Psoas muscle (tissue), 8 donors: Measurements from ENCODE around the gene STK25. TPM values are rescaled to one million over a fixed set of nuclear protein-coding genes. Genes with fewer than 3 reads are reported as not detected.
"Not testable (repeated sequence)": the region's sequence is repeated elsewhere in the genome, so short reads cannot be mapped to it uniquely, and the experiment has no call there.

Experiments
- ATAC-seq, 4 donors: fragments of 200-7000 bp; cut with Tn5 transposase; one replicate each; pipeline ENCODE4 v1.9.1; 2020; ENCODE audit warnings: moderate library complexity in 3 of 4, mild to moderate bottlenecking in 2 of 4
- DNase-seq, 2 donors: peaks; one replicate each; pipeline ENCODE4 v3.0.0-alpha.2; 2020
- H3K27ac ChIP-seq: fragments of 200-600 bp; one replicate; pipeline ENCODE4 v1.8.0; 2022
- H3K27me3 ChIP-seq, 3 donors: fragments of 200-600 bp in 1 of 3; one replicate each; pipeline versions ENCODE4 v1.6.1 to v1.8.0; 2013 to 2022; ENCODE audit warnings: low read length in 2 of 3, mild to moderate bottlenecking in 2 of 3, moderate library complexity in 1 of 3; ENCODE audit not compliant: insufficient read depth in 3 of 3
- H3K36me3 ChIP-seq, 2 donors: fragments of 200-600 bp in 1 of 2; one replicate each; pipeline versions ENCODE4 v1.6.1 to v1.8.0; 2013 to 2022; ENCODE audit warnings: low read depth in 1 of 2, mild to moderate bottlenecking in 1 of 2, moderate library complexity in 1 of 2; ENCODE audit not compliant: insufficient read depth in 1 of 2
- H3K4me1 ChIP-seq: fragments of 200-600 bp; one replicate; pipeline ENCODE4 v1.8.0; 2022
- H3K4me3 ChIP-seq: fragments of 200-600 bp; one replicate; pipeline ENCODE4 v1.8.0; 2022; ENCODE audit warnings: mild to moderate bottlenecking
- H3K9me3 ChIP-seq: fragments of 200-600 bp; one replicate; pipeline ENCODE4 v1.8.0; 2022
- WGBS, 3 donors: extraction: QIAGEN DNeasy Blood & Tissue Kit; methylation state at CpG; one replicate each; pipeline versions ENCODE4 v1.1.6 to v1.1.7; 2013; 5-methylcytosine and 5-hydroxymethylcytosine counted together
- intact Hi-C, 2 donors: fragments of 100-400 bp; cut with DNase I; formaldehyde crosslinking; loops; one replicate each; pipeline versions ENCODE4 v1.11.0 to v1.14.2; 2022
- polyA plus RNA-seq, 3 donors: library from polyadenylated mRNA; stranded (reverse); fragments of 200-250 nt; gene quantifications; one replicate each; pipeline ENCODE4 v1.2.3, GENCODE V29; 2013
- total RNA-seq, 4 donors: library from RNA; stranded (reverse); fragmentation: NEBNext Ultra II Directional in 2 of 4; extraction: Animal tissue kit (Norgen Biotek cat#: 25700) in 2 of 4; gene quantifications; one replicate each; pipeline versions ENCODE4 v1.2.1 to v1.2.4, GENCODE V29; 2021 to 2023
- TF ChIP-seq, protein P1 (sequence below): fragments of 200-600 bp; IDR thresholded peaks from one replicate; pipeline ENCODE4 v1.8.0; 2022; ENCODE audit warnings: antibody characterized with exemption
- donor health status: healthy with polysubstance abuse.
- donor health status: DM: no; HTN: no; CAD: no; lungs with moderate emphysema.
- donor health status: Bipolar disorder and iron deficiency.
- donor health status: healthy.
- donor health status: DM: yes; HTN: yes; CAD: no.
- donor health status: DM: no; HTN: no; CAD: no.
- donor health status: DM: no; HTN: no; CAD: no.
- donor health status: DM: yes; HTN: yes; CAD: no.

Gene STK25
- total and polyA plus RNA-seq, 7 donors, result 227 to 489 (median 281) TPM

DNA sequence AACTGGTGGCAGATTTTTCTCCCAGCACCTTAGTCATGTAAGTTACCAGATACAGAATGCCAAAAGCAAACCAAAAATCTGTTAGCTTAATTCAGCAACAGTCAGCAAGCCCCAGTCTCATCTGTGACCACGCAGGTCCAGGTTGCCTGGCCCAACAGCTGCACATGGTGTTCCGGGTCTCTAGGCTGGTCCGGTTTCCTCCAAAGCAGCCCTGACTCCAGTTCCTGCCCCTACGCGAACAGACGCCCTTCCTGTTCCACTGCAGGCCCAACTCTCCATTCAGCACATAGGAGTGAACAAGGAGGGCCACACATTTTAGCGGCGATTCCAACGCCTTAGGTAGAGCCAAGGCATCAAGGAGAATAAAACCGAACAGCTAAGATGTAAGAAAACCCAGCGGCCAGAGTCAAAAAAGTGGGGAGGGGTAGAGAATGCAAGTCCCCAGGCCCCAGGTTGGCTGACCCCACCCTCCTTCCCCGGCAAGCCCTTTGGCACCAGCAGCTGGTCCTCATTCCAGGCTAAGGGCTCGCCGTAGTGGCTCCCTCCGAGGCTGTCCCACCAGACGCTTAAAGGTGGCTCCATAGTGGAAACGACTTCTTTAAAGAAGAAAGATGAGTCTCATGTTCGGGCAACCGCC lies 1.5 kb downstream of the STK25 start:
- DNase-seq (no peak), ATAC-seq (no peak)
- TF ChIP-seq, protein P1, sequence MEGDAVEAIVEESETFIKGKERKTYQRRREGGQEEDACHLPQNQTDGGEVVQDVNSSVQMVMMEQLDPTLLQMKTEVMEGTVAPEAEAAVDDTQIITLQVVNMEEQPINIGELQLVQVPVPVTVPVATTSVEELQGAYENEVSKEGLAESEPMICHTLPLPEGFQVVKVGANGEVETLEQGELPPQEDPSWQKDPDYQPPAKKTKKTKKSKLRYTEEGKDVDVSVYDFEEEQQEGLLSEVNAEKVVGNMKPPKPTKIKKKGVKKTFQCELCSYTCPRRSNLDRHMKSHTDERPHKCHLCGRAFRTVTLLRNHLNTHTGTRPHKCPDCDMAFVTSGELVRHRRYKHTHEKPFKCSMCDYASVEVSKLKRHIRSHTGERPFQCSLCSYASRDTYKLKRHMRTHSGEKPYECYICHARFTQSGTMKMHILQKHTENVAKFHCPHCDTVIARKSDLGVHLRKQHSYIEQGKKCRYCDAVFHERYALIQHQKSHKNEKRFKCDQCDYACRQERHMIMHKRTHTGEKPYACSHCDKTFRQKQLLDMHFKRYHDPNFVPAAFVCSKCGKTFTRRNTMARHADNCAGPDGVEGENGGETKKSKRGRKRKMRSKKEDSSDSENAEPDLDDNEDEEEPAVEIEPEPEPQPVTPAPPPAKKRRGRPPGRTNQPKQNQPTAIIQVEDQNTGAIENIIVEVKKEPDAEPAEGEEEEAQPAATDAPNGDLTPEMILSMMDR, result no peak
- intact Hi-C loops, result loop anchor here in 1 of 2 donors (5.0 kb wide), 3 partner anchors 105 to 190 kb away; partner anchors contain the start of genes FARP2, HDLBP and SEPTIN2
- Histone ChIP-seq H3K4me3 (peak overlapping the region; percentile 85), H3K27me3 (no peaks in the 10 kb centered on the region), H3K4me1 (peaks cover 55% of the 10 kb centered on the region), H3K27ac (peak overlapping the region; percentile 94), H3K36me3 (peaks cover 0 to 12% of the 10 kb centered on the region in 2 donors), H3K9me3 (no peaks in the 10 kb centered on the region)
- WGBS, 3 donors, result 13 to 24% (median 20%) methylated on average over 19 of the region's 19 CpGs

DNA sequence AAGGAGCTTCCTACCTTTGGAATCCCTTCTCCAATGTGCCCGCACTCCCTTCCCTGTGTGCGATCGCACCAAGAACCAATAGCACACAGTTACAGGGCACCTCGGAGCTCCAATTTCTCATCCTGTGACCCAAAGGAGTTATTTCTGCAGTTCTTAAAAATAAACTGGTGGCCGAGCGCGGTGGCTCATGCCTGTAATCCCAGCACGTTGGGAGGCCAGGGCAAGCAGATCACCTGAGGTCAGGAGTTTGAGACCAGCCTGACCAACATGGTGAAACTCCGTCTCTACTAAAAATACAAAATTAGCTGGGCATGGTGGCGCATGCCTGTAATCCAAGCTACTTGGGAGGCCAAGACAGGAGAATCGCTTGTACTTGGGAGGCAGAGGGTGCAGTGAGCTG lies 2.1 kb downstream of the STK25 start:
- DNase-seq, H3K9me3 ChIP-seq, H3K27me3 ChIP-seq, H3K36me3 ChIP-seq: not testable (repeated sequence)
- 30 to 46% (median 38%) methylated on average over 11 of the region's 11 CpGs for WGBS, 3 donors
- peaks cover 60% of the 10 kb centered on the region for H3K4me1 ChIP-seq
- H3K27ac ChIP-seq, result peak overlapping the region; percentile 94
- H3K4me3 ChIP-seq, result peak overlapping the region; percentile 85
- peak; percentile 0 to 20 (median 8) for ATAC-seq
- intact Hi-C loops, result loop anchor here in 1 of 2 donors (5.0 kb wide), 3 partner anchors 106 to 189 kb away; partner anchors contain the start of genes FARP2, HDLBP and SEPTIN2

DNA sequence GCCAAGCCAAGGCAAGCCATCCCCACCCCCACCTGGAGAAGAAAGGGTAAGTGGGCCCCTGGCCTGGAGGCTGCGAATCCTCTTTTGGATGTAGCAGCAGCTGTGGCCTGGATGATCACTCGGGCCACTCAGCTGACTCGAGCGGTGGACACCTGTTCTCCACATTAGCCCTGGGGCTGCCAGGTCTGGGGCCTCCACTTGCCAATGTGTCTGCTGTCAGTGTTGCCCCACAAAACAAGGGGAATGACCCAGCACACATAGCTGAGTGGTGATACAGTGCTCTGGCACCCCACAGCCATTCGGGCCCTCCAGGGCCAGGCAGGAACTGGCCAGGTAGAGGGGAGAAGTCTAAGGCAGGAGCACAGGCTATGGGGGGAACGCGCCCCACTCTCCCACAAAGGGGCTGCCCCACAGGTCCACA lies 2.6 kb downstream of the STK25 start:
- DNase-seq (peak; percentile 82 to 95), ATAC-seq (peak; percentile 72 to 78 (median 74))
- H3K9me3 ChIP-seq, result no peaks in the 10 kb centered on the region
- 36 to 52% (median 52%) methylated on average over 7 of the region's 7 CpGs for WGBS, 3 donors
- peak overlapping the region; percentile 94 for H3K27ac ChIP-seq
- intact Hi-C loops, result loop anchor here in 1 of 2 donors (5.0 kb wide), 3 partner anchors 107 to 188 kb away; partner anchors contain the start of genes FARP2, HDLBP and SEPTIN2
- TF ChIP-seq, protein P1, result no peak
- no peaks in the 10 kb centered on the region for H3K27me3 ChIP-seq
- H3K4me1 ChIP-seq, result peaks cover 65% of the 10 kb centered on the region
- H3K36me3 ChIP-seq, result peaks cover 0 to 9% of the 10 kb centered on the region in 2 donors
- peak overlapping the region; percentile 85 for H3K4me3 ChIP-seq

DNA sequence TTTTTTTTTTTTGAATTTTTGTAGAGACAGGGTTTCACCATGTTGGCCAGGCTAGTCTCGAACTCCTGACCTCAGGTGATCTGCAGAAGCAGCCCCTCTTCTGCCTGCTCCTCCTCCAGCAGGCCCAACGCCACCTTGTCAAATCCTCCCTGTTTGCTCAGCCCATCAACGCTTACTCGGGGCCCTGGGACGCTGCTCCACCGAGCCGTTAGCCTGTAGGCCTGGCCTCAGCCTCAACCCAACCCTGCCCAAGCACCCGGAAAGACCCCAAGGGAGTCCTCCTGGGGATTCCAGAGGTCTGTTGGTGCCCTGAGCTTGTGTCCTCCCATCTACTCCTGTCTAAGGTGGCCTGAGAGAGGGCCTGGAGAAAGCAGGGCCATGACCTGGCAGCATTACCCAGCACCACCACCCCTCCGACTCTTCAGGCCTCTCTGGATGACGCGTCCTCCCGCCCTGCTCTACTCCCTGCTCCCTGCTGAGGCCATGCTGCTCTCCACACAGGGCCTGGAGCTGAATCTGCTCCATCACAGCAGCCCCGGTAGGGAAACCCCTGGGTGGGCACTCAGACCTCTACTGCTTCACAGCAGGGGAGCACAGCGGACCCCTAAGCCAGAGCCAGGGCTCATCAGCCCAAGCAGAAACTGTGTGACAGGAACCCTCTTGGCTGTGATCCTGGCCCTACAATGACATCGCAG lies 3.2 kb downstream of the STK25 start:
- intact Hi-C loops, result loop anchor here in 1 of 2 donors (5.0 kb wide), 3 partner anchors 107 to 188 kb away; partner anchors contain the start of genes FARP2, HDLBP and SEPTIN2
- H3K9me3 ChIP-seq, result no peaks in the 10 kb centered on the region
- WGBS, 3 donors, result 42 to 62% (median 49%) methylated on average over 15 of the region's 15 CpGs
- H3K36me3 ChIP-seq, result peaks cover 0 to 13% of the 10 kb centered on the region in 2 donors
- peak overlapping the region; percentile 85 for H3K4me3 ChIP-seq
- TF ChIP-seq, protein P1, result no peak
- DNase-seq (peak in 1 of 2 donors; percentile 70), ATAC-seq (peak; percentile 3 to 18 (median 16))
- peak overlapping the region; percentile 94 for H3K27ac ChIP-seq
- H3K4me1 ChIP-seq, result peaks cover 71% of the 10 kb centered on the region
- H3K27me3 ChIP-seq, result no peaks in the 10 kb centered on the region
